SW 1271 (cell line): ENCODE results near the gene PROM2.

Experiments used
- DNase-seq, 2 experiments: peaks; one replicate each; lab custom pipeline; 2025; lab: John Stamatoyannopoulos, UW

PROM2 gene

DNA sequence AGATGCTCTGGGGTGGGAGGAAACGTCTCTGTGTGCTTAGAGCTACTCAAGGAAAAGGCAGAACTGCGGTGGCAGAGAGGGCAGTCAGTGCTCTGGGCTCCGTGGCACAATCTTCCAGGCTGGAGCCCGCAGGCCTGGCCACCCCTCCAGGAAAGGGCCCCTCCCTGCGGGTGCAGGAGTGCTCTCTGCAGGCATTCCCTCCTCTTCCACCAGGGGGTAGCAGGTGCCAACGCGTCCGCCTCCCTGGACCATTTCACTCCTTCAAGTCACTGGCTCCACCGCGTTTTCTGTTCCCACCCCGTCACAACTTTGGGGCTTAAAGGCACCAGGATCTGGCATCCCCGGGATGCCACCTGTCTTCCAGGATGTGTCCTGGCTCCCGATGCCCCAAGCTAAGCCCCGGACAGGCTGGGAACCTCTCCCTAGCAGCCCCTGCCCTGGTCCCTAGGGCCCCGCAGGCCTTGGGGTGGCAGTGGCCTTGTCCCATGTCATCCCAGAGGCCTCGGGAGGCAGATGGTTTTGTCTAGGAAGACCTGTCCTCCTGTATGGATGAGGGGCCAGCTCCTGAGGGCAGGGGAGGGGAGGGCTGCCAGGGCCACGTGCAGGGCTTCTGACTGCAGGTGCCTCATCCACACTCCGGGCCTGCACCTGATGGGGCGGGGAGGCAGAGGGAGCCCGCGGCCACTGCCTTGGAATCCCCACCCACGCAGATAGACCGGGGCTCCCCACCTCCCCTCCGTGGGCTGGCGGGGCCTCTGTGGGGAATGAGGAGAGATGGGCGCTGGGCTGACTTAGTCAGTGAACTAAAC, 49.3 kb downstream of the PROM2 start:
- DNase-seq: peak in 1 of 2 experiments; percentile 41

DNA sequence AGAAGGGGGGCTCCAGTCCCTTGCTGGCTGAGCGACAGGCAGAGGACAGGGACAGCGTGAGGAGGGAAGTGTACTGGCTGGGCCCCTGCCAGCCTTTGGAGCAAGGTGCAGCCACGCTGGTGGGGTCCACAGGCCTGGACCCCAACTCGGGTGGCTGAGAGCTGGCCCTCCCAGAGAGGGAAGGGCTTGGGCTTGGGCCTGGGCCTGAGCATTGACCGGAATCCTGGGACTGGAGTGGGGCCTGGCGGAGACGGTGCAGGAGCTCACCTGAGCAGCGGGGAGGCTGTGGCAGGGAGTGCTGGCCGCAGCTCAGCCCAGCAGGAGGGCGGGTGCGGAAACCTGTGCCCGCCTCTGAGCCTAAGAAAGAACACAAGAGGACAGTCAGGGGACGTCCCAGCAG, 50.8 kb downstream of the PROM2 start:
- DNase-seq: no peak

- no peak for DNase-seq
Measured at GRCh38 chr2:95325590-95326432, 51.6 kb downstream of the PROM2 start.

DNA sequence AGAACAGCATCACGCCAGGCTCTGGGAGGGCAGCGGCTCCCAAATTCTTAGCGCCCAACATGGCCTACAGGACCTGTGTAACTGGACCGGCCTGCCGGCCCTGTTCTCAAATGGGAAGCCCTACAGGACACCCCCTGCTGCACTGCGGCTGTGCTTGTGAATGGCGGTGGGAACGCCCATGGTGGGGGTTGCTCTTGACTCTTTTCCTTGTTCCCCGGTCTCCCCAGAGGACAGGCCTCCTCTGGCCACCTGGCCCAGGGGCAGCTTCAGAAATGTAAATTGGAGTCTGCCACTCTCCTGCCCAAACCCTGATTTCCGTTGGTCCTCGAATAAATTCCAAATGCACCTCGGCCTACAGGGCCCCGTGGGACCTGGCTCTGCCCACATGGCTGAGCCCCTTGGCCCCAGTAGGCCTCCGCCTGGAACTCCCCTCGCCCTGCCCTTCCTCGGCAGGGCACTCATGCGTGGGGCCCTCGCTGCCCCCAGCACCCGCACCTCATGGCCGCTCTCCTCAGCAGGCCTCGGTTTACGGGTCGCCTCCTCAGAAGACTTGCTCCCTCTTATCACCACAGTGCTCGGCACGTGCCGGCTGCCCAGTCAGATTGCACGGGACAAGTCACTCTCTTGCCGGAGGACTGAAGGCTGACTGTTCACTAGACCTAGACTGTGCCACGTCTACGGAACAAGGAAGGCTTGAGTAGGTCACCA, 52.3 kb downstream of the PROM2 start:
- DNase-seq: no peak

DNA sequence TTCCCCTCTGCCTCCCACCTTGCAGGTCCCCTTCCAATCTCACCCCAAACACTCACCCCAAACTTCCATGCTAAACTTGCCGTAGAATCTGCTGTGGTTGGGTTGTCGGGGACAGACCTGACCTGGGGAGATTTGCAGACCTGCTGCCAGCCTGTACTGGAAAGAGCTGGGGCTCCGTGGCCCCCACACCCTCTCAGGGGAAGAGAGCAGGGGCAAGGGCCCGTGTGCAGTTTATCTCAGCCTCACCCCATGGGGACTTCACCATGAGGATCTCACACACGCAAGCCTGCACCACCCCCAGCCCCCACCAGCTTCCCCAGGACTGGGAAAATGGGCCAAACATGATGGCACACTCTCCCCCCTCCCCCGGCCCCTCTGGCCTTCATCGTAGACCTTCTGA, 53.6 kb downstream of the PROM2 start:
- no peak for DNase-seq

DNA sequence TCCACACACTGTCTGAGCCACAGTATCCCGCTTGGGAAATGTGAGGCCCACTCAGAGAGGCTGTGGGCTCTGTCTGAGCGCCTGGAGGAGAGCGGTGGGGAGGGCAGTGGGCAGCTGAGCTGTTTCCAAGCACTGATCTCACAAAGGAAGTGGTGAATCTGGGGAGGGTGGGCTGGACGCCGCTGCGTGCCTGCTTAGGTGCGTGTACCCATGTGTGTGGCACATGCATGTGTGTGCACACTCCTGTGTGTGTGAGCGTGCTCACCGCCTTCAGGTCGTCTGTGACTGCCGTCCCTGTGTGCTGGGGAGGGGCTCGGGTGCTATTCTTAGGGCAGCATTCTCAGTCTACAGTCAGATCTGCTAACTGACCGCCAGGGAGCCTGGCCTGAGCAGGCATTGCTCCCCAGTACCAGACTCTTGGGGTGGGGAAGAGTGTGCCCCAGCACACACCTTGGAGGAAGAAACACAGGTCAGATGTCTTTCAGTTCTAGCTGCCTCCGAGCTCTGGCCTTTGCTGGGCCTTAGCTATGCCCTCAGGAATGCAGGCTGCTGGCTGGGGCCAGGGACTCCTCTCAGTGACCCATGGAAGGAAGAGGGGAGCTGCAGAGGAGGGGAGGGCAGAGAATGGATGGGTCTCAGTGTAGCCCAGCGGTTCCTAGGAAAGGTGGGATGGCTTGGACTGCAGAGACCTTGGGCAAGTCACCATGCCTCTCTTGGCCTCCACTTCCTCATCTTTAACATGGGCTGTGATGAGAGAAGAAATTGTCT, 54.3 kb downstream of the PROM2 start:
- DNase-seq: no peak

DNA sequence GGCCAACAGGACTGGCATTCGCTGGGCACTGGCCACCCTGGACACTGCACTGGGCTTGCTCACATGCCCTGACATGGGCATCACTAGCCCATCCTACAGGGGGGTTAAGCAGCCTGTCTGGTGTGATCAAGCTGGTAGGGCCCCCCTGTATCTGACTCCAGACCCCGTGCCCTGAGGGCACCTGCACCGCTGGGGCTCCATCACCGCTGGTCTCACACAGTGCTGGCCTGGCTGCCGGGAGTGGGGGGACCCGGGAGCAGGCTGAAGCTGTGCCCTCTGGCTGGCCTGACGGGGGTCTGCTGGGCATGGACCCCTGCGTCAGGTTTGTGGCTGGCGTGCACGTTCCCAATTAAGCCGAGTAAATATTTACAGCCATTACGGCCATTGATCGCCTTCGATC, 55.2 kb downstream of the PROM2 start:
- no peak for DNase-seq

DNA sequence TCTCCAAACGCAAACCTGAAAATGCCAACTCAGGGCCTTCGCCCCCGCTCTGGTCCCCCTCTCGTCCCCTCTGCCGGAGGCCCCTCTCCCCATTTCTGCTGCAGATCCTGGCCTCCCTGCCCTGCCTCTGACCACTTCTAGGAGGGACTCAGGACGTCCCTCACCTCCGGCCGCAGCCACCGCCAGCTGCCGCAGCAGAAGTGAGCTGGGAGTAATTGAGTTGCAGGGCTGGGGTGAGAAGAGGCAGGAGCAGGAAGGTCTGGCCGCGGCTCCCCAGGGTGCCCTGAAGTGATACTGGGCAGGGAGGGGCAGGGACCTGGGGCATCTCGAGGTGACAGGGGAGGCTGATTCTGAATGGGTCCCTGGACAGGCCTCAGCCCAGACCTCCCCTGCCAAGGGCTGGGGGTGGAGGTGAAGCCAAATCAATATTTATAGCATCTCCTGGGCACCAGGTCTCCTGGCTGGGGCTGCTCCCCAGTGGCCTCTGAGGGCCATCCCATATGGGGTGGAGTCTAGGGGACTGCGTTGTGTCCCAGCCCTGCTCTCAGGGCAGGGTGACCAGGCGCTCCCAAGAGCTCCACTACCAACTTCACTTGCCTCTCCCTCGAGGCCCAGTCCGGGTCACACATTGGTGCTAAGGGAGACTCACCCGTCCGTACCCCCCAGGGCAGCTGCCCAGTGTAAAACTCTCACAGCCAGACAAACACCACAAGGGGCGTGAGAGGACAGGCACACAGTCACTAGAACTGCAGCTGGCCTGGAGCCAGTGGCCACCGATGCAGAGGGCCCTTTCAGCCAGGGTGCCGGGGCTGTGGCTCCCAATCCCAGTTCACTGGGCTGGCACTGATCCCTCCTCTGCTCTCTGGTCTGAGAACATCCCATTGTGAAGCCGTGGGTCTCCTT, 55.9 kb downstream of the PROM2 start:
- no peak for DNase-seq

DNA sequence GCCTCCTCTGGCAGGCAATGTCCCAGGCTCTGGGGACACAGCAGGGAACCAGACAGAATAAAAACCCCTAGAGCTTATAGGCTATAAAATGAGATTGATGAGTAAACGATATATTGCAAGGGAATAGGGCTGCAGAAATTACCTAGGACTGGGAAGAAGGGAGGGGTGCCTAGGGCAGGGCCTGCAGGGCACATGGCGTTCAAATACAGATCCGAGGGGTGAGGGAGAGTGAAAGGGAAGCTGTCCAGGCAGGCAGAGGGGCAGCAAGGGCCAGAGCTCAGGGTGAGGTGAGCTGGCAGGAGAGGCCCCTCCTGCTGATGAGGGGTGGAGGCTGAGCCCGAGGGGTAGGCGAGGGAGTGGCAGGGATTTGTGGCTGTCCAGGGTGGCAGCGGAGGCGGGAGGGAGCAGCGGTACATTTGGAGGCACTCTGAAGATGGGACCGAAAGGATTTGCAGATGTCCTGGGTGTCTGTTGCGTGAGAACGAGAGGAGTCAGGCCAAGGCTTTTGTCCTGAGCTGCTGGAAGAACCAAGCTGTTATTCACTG, 56.6 kb downstream of the PROM2 start:
- DNase-seq: no peak

DNA sequence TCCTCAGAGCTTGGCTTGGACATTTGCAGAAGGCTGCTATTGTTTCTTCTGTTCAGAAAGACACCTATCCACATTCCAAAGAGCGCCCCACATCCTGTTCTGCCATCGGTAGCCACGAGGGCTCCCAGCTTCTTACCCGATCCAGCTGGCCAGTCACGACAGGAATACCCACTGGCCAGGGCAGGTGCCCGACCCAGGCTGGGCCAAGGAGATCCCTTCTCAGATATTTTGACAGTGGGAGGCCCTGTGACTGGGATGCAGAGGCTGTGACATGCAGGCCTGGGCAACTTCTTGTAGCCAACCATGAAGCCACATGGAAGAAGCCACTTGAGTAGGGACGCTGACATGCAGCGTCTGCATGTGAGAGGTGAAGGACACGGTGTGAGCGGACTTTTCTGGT, 57.4 kb downstream of the PROM2 start:
- no peak for DNase-seq

DNA sequence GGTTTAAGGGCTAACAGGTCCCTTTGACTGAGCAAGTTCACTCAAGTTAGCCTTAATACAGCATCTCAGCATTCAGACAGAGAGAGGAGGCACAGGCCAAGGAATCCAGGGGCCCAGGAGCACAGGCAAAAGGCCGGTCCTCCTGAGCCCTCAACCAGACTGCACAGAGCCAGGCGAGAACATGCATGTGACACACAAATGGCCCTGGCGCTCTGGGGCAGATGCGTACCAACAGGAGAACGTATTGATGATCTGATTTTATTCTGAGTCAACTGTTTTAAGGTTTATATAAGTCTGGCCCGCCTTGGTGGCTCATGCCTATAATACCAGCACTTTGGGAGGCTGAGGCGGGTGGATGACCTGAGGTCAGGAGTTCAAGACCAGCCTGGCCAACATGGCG, 57.8 kb downstream of the PROM2 start:
- no peak for DNase-seq

DNA sequence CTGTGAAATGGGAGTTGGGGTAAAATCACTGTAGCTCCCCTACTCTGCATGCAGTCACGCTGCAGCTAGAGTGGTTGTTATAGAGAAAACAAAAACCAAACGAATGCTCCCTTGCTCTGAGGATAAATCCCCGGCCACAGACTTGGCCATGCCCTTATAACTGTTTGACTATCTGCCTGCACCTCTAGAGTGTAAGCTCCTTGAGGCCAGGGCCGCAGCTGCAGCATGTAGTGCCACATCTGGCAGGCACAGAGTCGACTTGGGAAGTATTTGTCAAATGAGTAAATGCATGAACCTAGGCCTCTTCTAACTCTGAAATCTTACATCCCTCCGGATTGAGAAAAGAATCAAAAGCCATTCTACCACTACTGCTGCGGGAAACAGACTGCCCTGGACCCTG, 58.8 kb downstream of the PROM2 start:
- DNase-seq: no peak

GRCh38 chr2:95333888-95334338, 59.7 kb downstream of the PROM2 start:
- peak; percentile 73 to 87 for DNase-seq

DNA sequence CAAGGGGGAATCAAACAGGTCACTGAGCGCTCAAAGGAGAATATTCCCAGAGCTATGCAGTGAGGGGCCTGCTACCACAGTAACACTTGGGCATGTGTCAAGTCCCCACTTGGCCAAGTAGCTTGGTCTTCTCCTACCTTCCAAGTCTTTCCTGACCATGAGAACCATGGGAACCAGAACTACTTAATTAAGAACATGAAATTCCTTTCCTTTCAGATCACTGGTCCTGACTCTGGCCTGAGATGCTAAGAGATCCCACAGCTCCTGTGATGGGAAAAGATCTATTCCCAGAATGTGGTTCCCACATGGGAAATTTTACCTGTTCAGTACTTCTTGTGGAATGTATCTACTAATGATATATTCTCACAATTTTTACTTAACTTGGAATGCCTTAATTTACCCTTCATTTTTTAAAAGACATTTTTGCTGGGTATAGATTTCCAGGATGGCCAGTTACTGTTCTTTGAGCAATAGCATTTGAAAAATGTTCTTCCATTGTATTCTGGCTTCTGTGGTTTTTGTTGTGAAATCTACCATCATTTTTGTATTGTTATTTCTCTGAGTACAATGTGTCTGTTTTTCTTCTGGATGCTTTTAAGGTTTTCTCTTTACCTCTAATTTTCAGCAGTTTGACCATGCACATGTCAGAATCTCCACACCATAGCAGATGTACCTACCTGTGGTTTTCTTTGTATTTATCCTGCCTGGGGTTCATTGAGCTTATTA, 60.8 kb downstream of the PROM2 start:
- DNase-seq: no peak

DNA sequence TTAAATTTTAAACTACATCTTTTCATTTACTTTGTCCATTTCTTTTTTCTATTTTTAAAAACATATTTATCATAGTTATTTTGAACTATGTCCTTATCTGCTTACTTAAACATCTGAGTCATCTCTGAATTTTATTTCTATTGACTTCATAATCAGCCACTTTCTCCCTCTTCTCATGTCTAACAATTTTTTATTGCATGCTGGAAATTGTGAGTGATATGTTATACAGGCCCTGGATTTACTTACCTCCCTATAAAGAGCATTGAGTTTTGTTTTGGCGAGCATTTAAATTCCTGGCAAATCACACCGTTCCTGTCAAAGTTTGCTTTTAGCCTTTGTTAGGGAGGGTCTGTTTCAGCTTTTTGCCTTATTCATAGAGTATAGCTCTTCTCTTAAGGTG, 62.2 kb downstream of the PROM2 start:
- DNase-seq: no peak

DNA sequence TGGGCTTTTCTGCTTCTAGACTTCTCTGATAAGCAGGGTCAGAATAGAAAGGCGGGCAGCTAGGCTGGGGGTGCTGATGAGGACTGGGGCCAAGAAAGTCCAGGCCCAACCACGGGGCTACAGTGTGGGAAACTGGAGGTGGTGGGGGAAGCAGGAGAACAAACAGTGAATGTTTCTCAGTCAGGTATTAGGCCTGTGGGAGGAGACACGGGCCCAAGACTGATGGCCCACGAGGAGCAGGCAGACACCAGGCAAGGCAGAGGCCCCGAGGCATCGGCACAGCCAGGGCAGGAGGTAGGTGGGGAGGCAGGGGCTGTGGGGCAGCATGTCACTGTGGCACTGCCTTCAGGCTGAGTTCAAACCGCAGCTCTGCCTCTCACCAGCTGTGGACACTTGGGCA, 63.6 kb downstream of the PROM2 start:
- DNase-seq: no peak
